GM10248 (cell line): ENCODE data around the gene TNFRSF1A.

ENCODE experiments used
- CTCF ChIA-PET: fragments of 300-600 bp; sonication (Branson Sonifier 250); formaldehyde crosslinking; extraction: SDS; loops from one replicate; lab custom pipeline; 2021; ENCODE audit warnings: antibody characterized with exemption; lab: Yijun Ruan, JAX
- POLR2A ChIA-PET: fragments of 350-650 bp; sonication (Branson Sonifier 250); formaldehyde crosslinking; extraction: SDS; loops from one replicate; lab custom pipeline; 2020; ENCODE audit warnings: antibody characterized with exemption; lab: Yijun Ruan, JAX
- DNase-seq: peaks from one replicate; pipeline ENCODE4 v3.0.0; 2012; ENCODE audit errors: extremely low spot score
- TF ChIP-seq, protein P1 (sequence below): IDR thresholded peaks from 2 replicates; pipeline ENCODE4 v1.5.1; 2012; ENCODE audit warnings: mild to moderate bottlenecking, low read depth; ENCODE audit errors: extremely low read depth, missing control alignments, control extremely low read depth

TNFRSF1A gene

DNA sequence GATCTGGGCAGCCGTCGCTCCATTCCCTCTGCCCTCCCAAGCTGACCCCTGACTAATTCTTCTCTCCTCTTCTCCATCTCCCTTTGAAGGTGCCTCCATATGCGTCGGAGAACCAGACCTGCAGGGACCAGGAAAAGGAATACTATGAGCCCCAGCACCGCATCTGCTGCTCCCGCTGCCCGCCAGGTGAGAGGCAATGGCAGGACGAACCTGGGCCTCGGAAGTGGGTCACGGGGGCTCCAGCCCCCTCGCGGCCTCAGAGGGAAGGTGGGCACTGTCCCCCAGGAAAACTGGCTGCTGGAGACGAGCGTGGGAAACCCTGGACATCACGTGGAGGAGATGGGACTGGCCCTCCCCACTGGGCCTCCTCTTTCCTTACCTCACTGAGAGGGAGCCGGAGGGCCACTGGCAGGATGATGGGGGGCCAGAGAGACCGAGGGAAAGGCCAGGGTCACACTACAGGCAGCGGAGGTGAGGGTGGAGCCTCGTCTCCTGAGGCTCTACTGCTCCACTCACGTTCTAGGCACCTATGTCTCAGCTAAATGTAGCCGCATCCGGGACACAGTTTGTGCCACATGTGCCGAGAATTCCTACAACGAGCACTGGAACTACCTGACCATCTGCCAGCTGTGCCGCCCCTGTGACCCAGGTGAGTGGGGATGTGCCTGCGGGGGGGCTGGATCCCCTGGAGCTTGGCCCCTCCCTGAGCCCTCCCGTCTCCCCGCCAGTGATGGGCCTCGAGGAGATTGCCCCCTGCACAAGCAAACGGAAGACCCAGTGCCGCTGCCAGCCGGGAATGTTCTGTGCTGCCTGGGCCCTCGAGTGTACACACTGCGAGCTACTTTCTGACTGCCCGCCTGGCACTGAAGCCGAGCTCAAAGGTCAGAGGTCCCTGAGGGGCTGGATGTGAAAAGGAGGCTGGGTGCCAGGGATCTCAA lies 42.9 kb upstream of the TNFRSF1A start:
- TF ChIP-seq, protein P1, sequence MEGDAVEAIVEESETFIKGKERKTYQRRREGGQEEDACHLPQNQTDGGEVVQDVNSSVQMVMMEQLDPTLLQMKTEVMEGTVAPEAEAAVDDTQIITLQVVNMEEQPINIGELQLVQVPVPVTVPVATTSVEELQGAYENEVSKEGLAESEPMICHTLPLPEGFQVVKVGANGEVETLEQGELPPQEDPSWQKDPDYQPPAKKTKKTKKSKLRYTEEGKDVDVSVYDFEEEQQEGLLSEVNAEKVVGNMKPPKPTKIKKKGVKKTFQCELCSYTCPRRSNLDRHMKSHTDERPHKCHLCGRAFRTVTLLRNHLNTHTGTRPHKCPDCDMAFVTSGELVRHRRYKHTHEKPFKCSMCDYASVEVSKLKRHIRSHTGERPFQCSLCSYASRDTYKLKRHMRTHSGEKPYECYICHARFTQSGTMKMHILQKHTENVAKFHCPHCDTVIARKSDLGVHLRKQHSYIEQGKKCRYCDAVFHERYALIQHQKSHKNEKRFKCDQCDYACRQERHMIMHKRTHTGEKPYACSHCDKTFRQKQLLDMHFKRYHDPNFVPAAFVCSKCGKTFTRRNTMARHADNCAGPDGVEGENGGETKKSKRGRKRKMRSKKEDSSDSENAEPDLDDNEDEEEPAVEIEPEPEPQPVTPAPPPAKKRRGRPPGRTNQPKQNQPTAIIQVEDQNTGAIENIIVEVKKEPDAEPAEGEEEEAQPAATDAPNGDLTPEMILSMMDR, result no peak
- POLR2A ChIA-PET, result no interaction called here

DNA sequence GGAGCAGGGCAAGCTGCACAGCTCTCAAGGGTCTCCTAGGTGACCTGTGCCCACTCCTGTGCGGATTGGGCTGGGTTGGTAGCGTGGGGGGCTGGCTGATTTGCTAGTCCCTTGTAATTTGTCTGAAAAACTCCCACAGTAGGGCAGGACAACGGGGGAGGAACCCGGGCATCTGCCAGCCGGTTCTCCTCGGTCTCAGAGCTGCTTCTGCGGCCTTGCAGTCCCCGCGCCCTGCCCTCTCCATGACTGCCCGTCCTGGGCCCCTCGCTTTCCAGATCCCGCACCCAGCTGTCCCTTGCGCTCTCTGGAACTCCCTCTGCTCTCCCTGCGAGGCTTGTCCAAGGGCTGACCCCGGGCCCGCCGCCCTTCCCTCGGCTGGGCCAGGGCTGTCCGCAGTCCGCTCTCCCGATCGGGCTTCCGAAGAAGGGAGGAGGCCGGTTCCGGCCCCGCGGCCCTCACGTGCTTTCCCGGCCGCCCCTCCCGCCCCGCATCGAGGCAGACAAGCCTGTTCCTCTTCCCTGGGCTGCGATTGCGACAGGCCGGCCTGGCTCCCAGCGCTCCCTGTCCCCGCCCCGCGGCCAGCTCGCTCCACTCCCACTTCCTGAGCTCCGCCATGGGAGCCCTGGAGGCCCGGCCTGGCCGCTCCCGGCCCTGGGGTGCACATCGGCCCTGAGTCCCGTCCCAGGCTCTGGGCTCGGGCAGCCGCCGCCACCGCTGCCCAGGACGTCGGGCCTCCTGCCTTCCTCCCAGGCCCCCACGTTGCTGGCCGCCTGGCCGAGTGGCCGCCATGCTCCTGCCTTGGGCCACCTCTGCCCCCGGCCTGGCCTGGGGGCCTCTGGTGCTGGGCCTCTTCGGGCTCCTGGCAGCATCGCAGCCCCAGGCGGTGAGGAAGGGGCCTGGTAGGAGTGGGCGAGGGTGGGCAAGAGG lies 42.0 kb upstream of the TNFRSF1A start, which contains the start of gene LTBR:
TSS of gene LTBR (plus strand) at position 591 of the 927 bp plus-strand sequence. CDS start at position 788, 197 bp downstream.
- ChIA-PET CTCF (interaction anchor here (1.5 kb wide), 1 partner anchor 14 kb away, joined by 4 read pairs; no protein-coding TSS in a partner anchor), POLR2A (no interaction called here)
- DNase-seq, result peak; percentile 36
- TF ChIP-seq, protein P1, result no peak

More for the DNA sequence above, 42.9 kb upstream of the TNFRSF1A start:
- CTCF ChIA-PET, result no interaction called here
- no peak for DNase-seq

DNA sequence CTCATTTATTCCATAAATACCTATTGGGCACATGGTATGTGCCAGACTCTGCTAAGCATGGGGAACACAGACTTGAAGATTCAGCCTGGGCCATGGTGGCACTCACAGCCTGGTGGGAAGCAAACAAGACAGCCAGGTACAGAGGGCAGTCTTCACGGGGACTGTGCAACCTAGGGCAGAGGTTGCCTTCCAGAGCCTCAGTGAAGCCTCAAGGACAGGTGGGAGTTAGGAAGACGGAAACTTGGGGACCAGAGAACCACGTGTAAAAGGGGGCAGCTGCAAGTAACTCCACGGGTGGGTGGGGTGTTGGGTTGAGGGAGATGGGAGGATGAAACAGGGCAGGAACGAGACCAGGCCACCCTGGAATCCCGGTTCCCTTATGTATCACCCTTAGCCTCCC lies 41.1 kb upstream of the TNFRSF1A start:
- TF ChIP-seq, protein P1, result no peak
- DNase-seq, result no peak
- ChIA-PET CTCF (interaction anchor here (1.0 to 1.5 kb wide), 3 partner anchors 8 to 14 kb away, joined by 3 to 4 read pairs (median 3); no protein-coding TSS in a partner anchor), POLR2A (no interaction called here)

DNA sequence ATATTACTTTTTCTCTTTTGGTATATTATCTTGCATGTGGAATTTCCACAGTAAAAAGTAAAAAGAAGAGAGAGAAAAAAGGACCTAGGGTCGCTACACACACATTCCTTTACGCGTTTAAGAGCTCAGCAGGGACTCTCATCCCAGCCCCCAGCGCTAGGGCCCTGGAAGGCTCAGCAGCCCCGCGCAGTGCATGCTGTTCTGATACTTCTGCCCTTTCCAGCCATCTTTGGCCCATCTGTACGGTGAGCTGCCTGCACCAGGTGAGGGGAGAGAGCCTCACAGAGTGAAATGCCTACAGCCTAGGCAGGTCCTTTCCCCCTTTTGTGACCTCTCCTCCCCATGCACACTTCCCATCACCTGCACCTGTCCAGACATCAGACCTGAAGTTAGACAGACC lies 40.5 kb upstream of the TNFRSF1A start:
- DNase-seq, result no peak
- TF ChIP-seq, protein P1, result no peak
- CTCF ChIA-PET, result interaction anchor here (1.0 to 1.3 kb wide), 2 partner anchors 8 to 11 kb away, joined by 3 read pairs; no protein-coding TSS in a partner anchor
- POLR2A ChIA-PET, result no interaction called here

DNA sequence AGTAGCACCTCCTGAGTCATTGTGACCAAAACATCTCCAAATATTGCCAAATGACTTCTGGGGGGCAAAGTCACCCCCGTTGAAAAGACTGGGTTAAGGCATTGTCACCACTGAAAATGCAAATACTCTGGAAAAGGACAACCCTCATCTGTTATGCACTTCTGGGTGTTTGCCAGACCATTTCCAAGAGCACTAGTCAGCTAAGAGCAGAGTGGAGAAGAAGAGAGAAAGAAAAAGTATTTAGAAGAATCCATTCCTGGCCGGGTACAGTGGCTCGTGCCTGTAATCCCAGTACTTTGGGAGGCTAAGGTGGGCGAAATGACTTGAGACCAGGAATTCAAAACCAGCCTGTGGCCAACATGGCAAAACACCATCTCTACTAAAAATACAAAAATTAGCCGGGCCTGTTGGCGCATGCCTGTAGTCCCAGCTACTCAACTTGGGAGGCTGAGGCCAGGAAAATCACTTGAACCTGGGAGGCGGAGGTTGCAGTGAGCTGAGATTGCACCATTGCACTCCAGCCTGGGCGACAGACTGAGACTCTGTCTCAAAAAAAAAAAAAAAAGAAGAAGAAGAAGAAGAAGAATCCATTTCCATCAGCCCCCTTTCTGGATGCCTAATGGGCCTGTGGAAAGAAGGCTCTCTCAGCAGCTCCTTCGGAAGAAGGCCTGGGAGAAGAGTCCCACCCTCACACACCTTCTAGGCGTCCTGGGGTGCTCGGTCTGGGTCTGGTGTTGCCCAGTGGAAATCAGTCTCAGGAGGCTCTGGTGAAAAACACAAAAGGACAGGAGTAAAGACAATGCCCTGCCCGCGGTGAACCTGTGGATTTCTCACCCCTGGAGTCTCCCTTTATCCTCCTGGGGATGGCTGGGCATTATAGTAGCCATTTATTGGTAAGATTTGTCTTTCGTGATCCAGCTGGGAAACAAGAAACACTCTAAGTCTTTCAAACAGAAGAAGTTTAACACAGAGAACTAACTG lies 38.6 kb upstream of the TNFRSF1A start:
- no peak for DNase-seq
- POLR2A ChIA-PET, result interaction anchor here (0.5 kb wide), 1 partner anchor 507 kb away, joined by 4 read pairs; no protein-coding TSS in a partner anchor
- TF ChIP-seq, protein P1, result no peak
- CTCF ChIA-PET, result interaction anchor here (1.2 kb wide), 1 partner anchor 13 kb away, joined by 3 read pairs; no protein-coding TSS in a partner anchor
